Prostate gland (tissue), 2 donors: ENCODE results near the gene RIMBP2. TPM values are rescaled to one million over a fixed set of nuclear protein-coding genes. Genes with fewer than 3 reads are reported as not detected.

ENCODE experiments used
- DNase-seq: peaks from one replicate; pipeline ENCODE4 v3.0.0-alpha.2; 2019; ENCODE audit warnings: low spot score
- H3K27ac ChIP-seq, 2 donors: fragments of 200-600 bp; sonication (generic); 2 replicates each; pipeline ENCODE4 v1.5.1; 2017 to 2019
- H3K27me3 ChIP-seq: fragments of 200-600 bp; sonication (generic); replicated peaks from 2 replicates; pipeline ENCODE4 v1.5.1; 2019; ENCODE audit not compliant: insufficient read depth
- H3K36me3 ChIP-seq, 2 donors: fragments of 200-600 bp; sonication (generic); 1 replicate in 1 of 2; 2 replicates in 1 of 2; pipeline versions ENCODE4 v1.5.1 to v1.8.1; 2017 to 2019
- H3K4me1 ChIP-seq: fragments of 200-600 bp; sonication (generic); replicated peaks from 2 replicates; pipeline ENCODE4 v1.5.1; 2019
- H3K4me3 ChIP-seq, 2 donors: fragments of 200-600 bp; sonication (generic); 2 replicates each; pipeline ENCODE4 v1.5.1; 2017 to 2019
- H3K9me3 ChIP-seq: fragments of 200-600 bp; sonication (generic); 2 replicates; pipeline ENCODE4 v1.5.1; 2017
- CTCF ChIP-seq, 4 experiments: fragments of 200-600 bp in 2 of 4; fragments of 450-650 bp in 2 of 4; sonication (generic) in 2 of 4; IDR thresholded peaks; 1 replicate in 3 of 4; 2 replicates in 1 of 4; pipeline ENCODE4 v1.5.1; 2016 to 2019; ENCODE audit warnings: antibody characterized with exemption in 4 of 4, mild to moderate bottlenecking in 2 of 4, moderate library complexity in 2 of 4
- POLR2A ChIP-seq: fragments of 450-650 bp; IDR thresholded peaks from one replicate; pipeline ENCODE4 v1.6.1; 2016; ENCODE audit warnings: antibody characterized with exemption, mild to moderate bottlenecking
- POLR2AphosphoS5 ChIP-seq: sonication (generic); formaldehyde crosslinking; IDR thresholded peaks from one replicate; pipeline ENCODE4 v1.6.1; 2017; ENCODE audit warnings: antibody characterized with exemption
- WGBS: methylation state at CpG from one replicate; pipeline ENCODE4 v1.1.5; 2018; 5-methylcytosine and 5-hydroxymethylcytosine counted together
- intact Hi-C: fragments of 100-400 bp; cut with DNase I; formaldehyde crosslinking; loops from one replicate; pipeline ENCODE4 v1.14.2; 2022
- total RNA-seq, 2 donors: library from RNA; depleted of rRNA; stranded (reverse); fragments of >200 nt; gene quantifications; one replicate each; pipeline ENCODE4 v1.1.0, GENCODE V29; 2016

The RIMBP2 gene
- total RNA-seq, 2 donors from 2014 or later: 0.96 to 7.0 TPM

- intact Hi-C loops: no loop called here
- 67% methylated on average over 22 of the region's 23 CpGs for WGBS
These were observed 10.8 kb downstream of the RIMBP2 start for GRCh38 chr12:130705178-130705822.

GRCh38 chr12:130704606-130705005 is 11.5 kb downstream of the RIMBP2 start:
- no peak overlapping the region for H3K27ac ChIP-seq
- no peak overlapping the region for H3K4me3 ChIP-seq
- H3K9me3 ChIP-seq: no peaks in the 10 kb centered on the region
- no peak for DNase-seq
- intact Hi-C loops: no loop called here
- 90% methylated on average over 13 of the region's 13 CpGs for WGBS
- H3K36me3 ChIP-seq: no peaks in the 10 kb centered on the region
- TF ChIP-seq POLR2A (no peak), POLR2AphosphoS5 (no peak), CTCF (IDR thresholded peaks at IDR 0.05) (no peak)
- no peaks in the 10 kb centered on the region for H3K4me1 ChIP-seq
- no peaks in the 10 kb centered on the region for H3K27me3 ChIP-seq

More at GRCh38 chr12:130705178-130705822, 10.8 kb downstream of the RIMBP2 start:
- H3K9me3 ChIP-seq: no peaks in the 10 kb centered on the region
- H3K27me3 ChIP-seq: no peaks in the 10 kb centered on the region
- no peak overlapping the region for H3K4me3 ChIP-seq
- no peak for TF ChIP-seq POLR2AphosphoS5
- no peak for TF ChIP-seq POLR2A
- no peak for TF ChIP-seq CTCF (IDR thresholded peaks at IDR 0.05)
- DNase-seq: no peak
- H3K4me1 ChIP-seq: no peaks in the 10 kb centered on the region
- no peak overlapping the region for H3K27ac ChIP-seq
- no peaks in the 10 kb centered on the region for H3K36me3 ChIP-seq

GRCh38 chr12:130703733-130704375 is 12.2 kb downstream of the RIMBP2 start:
- no peaks in the 10 kb centered on the region for H3K4me1 ChIP-seq
- no peak overlapping the region for H3K27ac ChIP-seq
- no peaks in the 10 kb centered on the region for H3K36me3 ChIP-seq
- no peaks in the 10 kb centered on the region for H3K9me3 ChIP-seq
- DNase-seq: no peak
- no peak overlapping the region for H3K4me3 ChIP-seq
- intact Hi-C loops: no loop called here
- TF ChIP-seq CTCF (IDR thresholded peaks at IDR 0.05): no peak
- TF ChIP-seq POLR2AphosphoS5: no peak
- TF ChIP-seq POLR2A: no peak
- WGBS: 71% methylated on average over 15 of the region's 15 CpGs
- no peaks in the 10 kb centered on the region for H3K27me3 ChIP-seq

GRCh38 chr12:130702966-130703732 is 12.9 kb downstream of the RIMBP2 start:
- H3K36me3 ChIP-seq: no peaks in the 10 kb centered on the region
- H3K4me1 ChIP-seq: no peaks in the 10 kb centered on the region
- TF ChIP-seq CTCF (IDR thresholded peaks at IDR 0.05): no peak
- TF ChIP-seq POLR2A: no peak
- no peak for TF ChIP-seq POLR2AphosphoS5
- no peaks in the 10 kb centered on the region for H3K27me3 ChIP-seq
- H3K9me3 ChIP-seq: no peaks in the 10 kb centered on the region
- intact Hi-C loops: no loop called here
- no peak overlapping the region for H3K4me3 ChIP-seq
- 83% methylated on average over 25 of the region's 25 CpGs for WGBS
- H3K27ac ChIP-seq: no peak overlapping the region
- DNase-seq: no peak
